Activated naive CD4-positive, alpha-beta T cell treated with anti-CD3 and anti-CD28 coated beads for 36 hours (primary cell): ENCODE results near the gene ADO. TPM values are rescaled to one million over a fixed set of nuclear protein-coding genes. Genes with fewer than 3 reads are reported as not detected.

Source experiments
- CTCF ChIA-PET: fragments of 350-600 bp; sonication (Branson Sonifier 250); formaldehyde crosslinking; loops from one replicate; lab custom pipeline; 2021; ENCODE audit warnings: antibody characterized with exemption; lab: Charles Lee
- DNase-seq: peaks from one replicate; pipeline ENCODE4 v3.0.0-alpha.2; 2020
- H3K27ac Mint-ChIP-seq: one replicate; pipeline ENCODE4 v1.8.0; 2021; ENCODE audit warnings: mild to moderate bottlenecking, mixed read lengths
- H3K27me3 Mint-ChIP-seq: one replicate; pipeline ENCODE4 v1.8.0; 2021; ENCODE audit warnings: low read depth, mixed read lengths
- H3K36me3 Mint-ChIP-seq: one replicate; pipeline ENCODE4 v1.8.0; 2021; ENCODE audit warnings: low read depth, mixed read lengths
- H3K4me1 Mint-ChIP-seq: one replicate; pipeline ENCODE4 v1.8.0; 2021; ENCODE audit warnings: low read depth, mixed read lengths
- H3K4me3 Mint-ChIP-seq: one replicate; pipeline ENCODE4 v1.8.0; 2021; ENCODE audit warnings: mild to moderate bottlenecking, moderate library complexity, mixed read lengths
- H3K9me3 Mint-ChIP-seq: one replicate; pipeline ENCODE4 v1.8.0; 2021; ENCODE audit warnings: mixed read lengths
- intact Hi-C: fragments of 100-400 bp; cut with micrococcal nuclease; formaldehyde crosslinking; loops from one replicate; pipeline ENCODE4 v1.15.1; 2023
- total RNA-seq, 2 experiments: library from RNA; stranded (reverse); gene quantifications; one replicate each; pipeline ENCODE4 v1.2.3, GENCODE V29; 2021

Gene ADO
- total RNA-seq, 2 experiments from 2014 or later = 24.9 to 26.2 TPM

GRCh38 chr10:62829622-62830021 is 25.1 kb downstream of the ADO start:
- CTCF ChIA-PET = interaction anchor here (3.1 kb wide), 1 partner anchor 219 kb away, joined by 10 read pairs; no protein-coding TSS in a partner anchor
- Mint-ChIP-seq H3K9me3 (no peaks in the 10 kb centered on the region), H3K4me3 (no peak overlapping the region), H3K27me3 (peaks cover 5% of the 10 kb centered on the region), H3K36me3 (no peaks in the 10 kb centered on the region), H3K27ac (no peak overlapping the region), H3K4me1 (no peaks in the 10 kb centered on the region)
- intact Hi-C loops = no loop called here
- DNase-seq = no peak

DNA sequence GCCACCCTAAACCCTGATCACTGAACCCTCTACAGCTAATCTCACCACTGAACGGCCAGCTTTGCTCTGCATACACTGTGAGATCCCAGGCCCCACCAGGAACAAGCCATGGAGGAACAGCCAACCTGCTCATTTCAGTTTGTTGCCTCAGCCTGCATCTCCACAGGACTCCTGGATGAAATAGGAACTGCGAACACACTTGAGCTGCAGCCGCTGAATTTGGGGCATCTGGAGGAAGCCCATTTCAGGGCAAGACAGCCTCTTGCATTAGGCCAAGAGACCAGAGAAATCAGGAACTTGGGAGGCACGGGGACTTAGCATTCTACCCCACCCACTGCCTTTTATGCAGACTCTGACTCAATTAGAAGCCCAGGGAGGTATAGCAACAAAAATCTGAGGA is 26.2 kb downstream of the ADO start:
- no peaks in the 10 kb centered on the region for H3K4me1 Mint-ChIP-seq
- H3K27me3 Mint-ChIP-seq = peaks cover 5% of the 10 kb centered on the region
- H3K9me3 Mint-ChIP-seq = no peaks in the 10 kb centered on the region
- DNase-seq = no peak
- CTCF ChIA-PET = interaction anchor here (0.6 to 3.1 kb wide), 4 partner anchors 14 to 302 kb away, joined by 3 to 10 read pairs (median 4); partner anchors contain the start of gene EGR2
- no peak overlapping the region for H3K27ac Mint-ChIP-seq
- H3K36me3 Mint-ChIP-seq = no peaks in the 10 kb centered on the region
- H3K4me3 Mint-ChIP-seq = no peak overlapping the region
- intact Hi-C loops = no loop called here

DNA sequence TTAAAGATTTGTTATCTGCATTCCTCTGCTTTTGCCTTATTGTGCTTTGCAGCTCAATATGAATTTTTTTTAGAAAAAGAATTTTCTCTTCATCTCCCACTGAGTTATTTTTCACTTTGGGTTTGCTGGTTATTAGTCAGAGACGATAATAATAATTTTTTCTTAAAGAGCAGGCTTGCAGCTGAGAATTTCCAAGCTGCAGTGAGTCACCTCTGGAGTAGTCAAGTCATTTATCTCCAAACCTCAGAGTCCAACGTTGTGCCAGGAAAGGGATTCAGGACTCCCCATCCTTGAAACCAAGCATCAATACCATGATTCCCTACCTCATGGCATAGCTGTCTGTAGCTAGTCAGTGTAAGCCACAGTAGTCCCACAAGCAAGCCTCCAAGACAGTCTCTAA is 26.8 kb downstream of the ADO start:
- H3K36me3 Mint-ChIP-seq = no peaks in the 10 kb centered on the region
- no peak overlapping the region for H3K4me3 Mint-ChIP-seq
- intact Hi-C loops = no loop called here
- no peaks in the 10 kb centered on the region for H3K9me3 Mint-ChIP-seq
- CTCF ChIA-PET = interaction anchor here (0.9 to 3.1 kb wide), 3 partner anchors 15 to 220 kb away, joined by 4 to 10 read pairs (median 4); partner anchors contain the start of gene EGR2
- H3K27me3 Mint-ChIP-seq = peaks cover 5% of the 10 kb centered on the region
- no peak for DNase-seq
- no peaks in the 10 kb centered on the region for H3K4me1 Mint-ChIP-seq
- no peak overlapping the region for H3K27ac Mint-ChIP-seq

DNA sequence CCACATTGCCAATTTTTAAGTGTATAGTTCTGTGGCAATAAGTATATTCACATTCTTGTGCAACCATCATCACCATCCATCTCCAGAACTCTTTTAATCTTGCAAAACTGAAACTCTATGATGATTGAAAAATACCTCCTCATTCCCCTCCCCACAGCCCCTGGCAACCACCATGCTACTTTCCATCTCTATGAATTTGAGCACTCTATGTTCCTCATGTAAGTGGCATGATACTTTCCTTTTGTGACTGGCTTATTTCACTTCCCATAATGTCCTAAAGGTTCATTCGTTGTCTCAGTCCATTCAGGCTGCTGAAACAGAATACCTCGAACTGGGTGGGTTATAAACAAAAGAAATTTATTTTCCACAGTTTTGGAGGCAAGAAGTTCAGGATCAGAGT is 35.1 kb downstream of the ADO start:
- no peak overlapping the region for H3K27ac Mint-ChIP-seq
- no peaks in the 10 kb centered on the region for H3K9me3 Mint-ChIP-seq
- peaks cover 10% of the 10 kb centered on the region for H3K4me1 Mint-ChIP-seq
- CTCF ChIA-PET = interaction anchor here (0.8 kb wide), 1 partner anchor 246 kb away, joined by 3 read pairs; no protein-coding TSS in a partner anchor
- H3K4me3 Mint-ChIP-seq = no peak overlapping the region
- H3K36me3 Mint-ChIP-seq = no peaks in the 10 kb centered on the region
- intact Hi-C loops = no loop called here
- no peak for DNase-seq
- H3K27me3 Mint-ChIP-seq = peaks cover 5% of the 10 kb centered on the region

DNA sequence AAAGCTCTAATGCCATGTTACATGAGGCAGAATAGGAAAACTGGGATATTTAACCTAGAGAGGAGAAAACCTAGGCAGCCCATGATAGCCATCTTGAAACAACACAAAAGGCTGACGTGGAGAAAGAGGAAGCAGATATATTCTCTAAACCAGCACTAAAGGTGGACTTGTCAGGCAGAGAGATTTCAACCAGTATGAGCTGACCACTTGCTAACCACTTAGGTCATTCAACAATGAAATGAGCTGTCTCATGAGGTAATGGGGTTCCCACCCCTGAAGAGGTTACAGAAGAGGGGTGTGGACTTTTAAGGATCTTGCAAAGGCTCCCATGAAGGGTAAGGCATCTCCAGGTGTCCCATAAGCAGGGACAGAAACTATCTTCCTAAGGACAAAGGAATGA is 38.5 kb downstream of the ADO start:
- peaks cover 5% of the 10 kb centered on the region for H3K27me3 Mint-ChIP-seq
- no peak overlapping the region for H3K27ac Mint-ChIP-seq
- CTCF ChIA-PET = no interaction called here
- no peak for DNase-seq
- H3K4me1 Mint-ChIP-seq = peaks cover 16% of the 10 kb centered on the region
- intact Hi-C loops = no loop called here
- H3K4me3 Mint-ChIP-seq = no peak overlapping the region
- H3K36me3 Mint-ChIP-seq = no peaks in the 10 kb centered on the region
- H3K9me3 Mint-ChIP-seq = peaks cover 13% of the 10 kb centered on the region

- H3K4me3 Mint-ChIP-seq = no peak overlapping the region
Measured at GRCh38 chr10:62843600-62843999, 39.1 kb downstream of the ADO start.

DNA sequence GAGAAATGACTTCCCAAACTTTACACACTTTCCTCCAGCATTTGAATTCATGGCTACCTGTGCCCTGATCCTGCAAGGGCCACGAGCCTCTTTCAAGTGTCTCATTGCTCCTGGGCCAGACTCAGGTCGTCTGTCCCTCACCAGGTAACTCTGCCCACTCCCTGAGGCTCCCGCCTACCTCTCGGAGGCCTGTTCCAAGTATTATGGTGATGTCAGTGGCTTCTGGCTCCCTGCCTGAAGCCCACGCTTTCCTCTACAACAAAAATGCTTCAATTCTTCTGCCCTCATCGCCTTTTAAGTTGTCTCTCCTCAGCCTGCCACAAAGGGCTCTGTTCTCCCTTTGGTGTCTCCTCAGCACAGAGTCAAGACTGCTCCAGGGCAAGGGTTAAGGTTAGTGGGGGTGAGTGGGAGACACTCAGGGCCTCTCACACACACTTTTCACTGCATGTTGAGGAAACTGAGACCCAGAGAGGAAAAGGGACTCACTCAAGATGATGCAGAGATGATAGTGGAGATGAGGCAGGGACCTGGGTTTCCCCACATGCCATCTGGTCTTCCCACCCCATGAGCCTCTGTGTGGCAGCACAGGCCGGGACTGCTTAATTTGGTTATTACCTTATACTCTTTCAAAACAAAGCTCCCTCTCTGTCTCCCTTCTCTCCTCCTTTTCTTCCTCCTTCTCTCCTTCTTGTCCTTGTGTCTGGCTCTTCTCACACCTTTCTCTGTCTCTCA is 39.9 kb downstream of the ADO start:
- CTCF ChIA-PET = interaction anchor here (1.2 kb wide), 1 partner anchor 27 kb away, joined by 3 read pairs; no protein-coding TSS in a partner anchor
- DNase-seq = peak; percentile 42
- peaks cover 16% of the 10 kb centered on the region for H3K4me1 Mint-ChIP-seq
- H3K36me3 Mint-ChIP-seq = no peaks in the 10 kb centered on the region
- H3K27me3 Mint-ChIP-seq = peaks cover 5% of the 10 kb centered on the region
- H3K27ac Mint-ChIP-seq = no peak overlapping the region
- H3K4me3 Mint-ChIP-seq = no peak overlapping the region
- intact Hi-C loops = loop anchor here (1.0 kb wide), 1 partner anchor 8 kb away; no protein-coding TSS in a partner anchor
- H3K9me3 Mint-ChIP-seq = peaks cover 18% of the 10 kb centered on the region

More at GRCh38 chr10:62843600-62843999, 39.1 kb downstream of the ADO start:
- no peak for DNase-seq
- CTCF ChIA-PET = no interaction called here
- intact Hi-C loops = no loop called here
- no peaks in the 10 kb centered on the region for H3K36me3 Mint-ChIP-seq
- peaks cover 17% of the 10 kb centered on the region for H3K9me3 Mint-ChIP-seq
- peaks cover 16% of the 10 kb centered on the region for H3K4me1 Mint-ChIP-seq
- peaks cover 5% of the 10 kb centered on the region for H3K27me3 Mint-ChIP-seq
- no peak overlapping the region for H3K27ac Mint-ChIP-seq

- intact Hi-C loops = no loop called here
- Mint-ChIP-seq H3K4me3 (no peak overlapping the region), H3K27me3 (peaks cover 8% of the 10 kb centered on the region), H3K27ac (no peak overlapping the region), H3K4me1 (peaks cover 15% of the 10 kb centered on the region), H3K9me3 (peaks cover 18% of the 10 kb centered on the region), H3K36me3 (no peaks in the 10 kb centered on the region)
- DNase-seq = no peak
- CTCF ChIA-PET = no interaction called here
Measured at GRCh38 chr10:62847433-62847832, 42.9 kb downstream of the ADO start.

DNA sequence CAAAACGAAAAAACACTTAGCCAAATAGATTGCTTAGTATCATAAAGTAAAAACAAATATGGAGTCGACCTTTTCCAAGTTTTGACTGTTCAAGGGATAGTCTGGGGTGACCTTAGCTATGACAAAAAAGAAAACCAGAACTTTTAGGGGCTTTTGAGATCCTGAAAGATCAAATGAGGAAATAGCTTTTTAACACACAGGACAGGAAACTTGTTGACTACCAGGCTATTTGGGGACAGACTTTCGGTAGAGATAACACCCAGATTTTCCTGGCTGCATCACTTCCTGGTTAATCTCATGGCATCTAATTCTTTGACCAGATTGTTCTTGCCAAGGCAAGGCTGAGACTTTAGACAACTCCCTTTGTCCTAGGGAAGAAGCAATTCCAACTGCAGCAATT is 46.1 kb downstream of the ADO start:
- CTCF ChIA-PET = interaction anchor here (0.6 to 1.6 kb wide), 2 partner anchors 240 to 280 kb away, joined by 3 read pairs; no protein-coding TSS in a partner anchor
- H3K27me3 Mint-ChIP-seq = peaks cover 10% of the 10 kb centered on the region
- H3K9me3 Mint-ChIP-seq = peaks cover 18% of the 10 kb centered on the region
- H3K36me3 Mint-ChIP-seq = no peaks in the 10 kb centered on the region
- no peak for DNase-seq
- H3K4me3 Mint-ChIP-seq = no peak overlapping the region
- no peak overlapping the region for H3K27ac Mint-ChIP-seq
- intact Hi-C loops = loop anchor here (5.0 kb wide), 2 partner anchors 132 to 307 kb away; no protein-coding TSS in a partner anchor
- peaks cover 23% of the 10 kb centered on the region for H3K4me1 Mint-ChIP-seq

GRCh38 chr10:62851442-62851841 is 46.9 kb downstream of the ADO start:
- Mint-ChIP-seq H3K4me1 (peaks cover 29% of the 10 kb centered on the region), H3K27ac (no peak overlapping the region), H3K9me3 (peaks cover 17% of the 10 kb centered on the region), H3K36me3 (no peaks in the 10 kb centered on the region), H3K27me3 (peaks cover 10% of the 10 kb centered on the region), H3K4me3 (no peak overlapping the region)
- CTCF ChIA-PET = interaction anchor here (0.6 kb wide), 2 partner anchors 16 to 1012 kb away, joined by 3 to 5 read pairs; no protein-coding TSS in a partner anchor
- peak; percentile 39 for DNase-seq
- intact Hi-C loops = loop anchor here (5.0 kb wide), 2 partner anchors 131 to 306 kb away; no protein-coding TSS in a partner anchor

- H3K27me3 Mint-ChIP-seq = peaks cover 10% of the 10 kb centered on the region
- H3K36me3 Mint-ChIP-seq = no peaks in the 10 kb centered on the region
- peak; percentile 16 for DNase-seq
- CTCF ChIA-PET = interaction anchor here (1.4 kb wide), 1 partner anchor 305 kb away, joined by 3 read pairs; no protein-coding TSS in a partner anchor
- peaks cover 6% of the 10 kb centered on the region for H3K9me3 Mint-ChIP-seq
- intact Hi-C loops = loop anchor here (1.0 to 5.0 kb wide), 4 partner anchors 9 to 304 kb away; no protein-coding TSS in a partner anchor
- H3K4me1 Mint-ChIP-seq = peaks cover 36% of the 10 kb centered on the region
- no peak overlapping the region for H3K4me3 Mint-ChIP-seq
- no peak overlapping the region for H3K27ac Mint-ChIP-seq
Measured at GRCh38 chr10:62852961-62853702, 48.6 kb downstream of the ADO start.

GRCh38 chr10:62853710-62854109 is 49.2 kb downstream of the ADO start:
- DNase-seq = peak; percentile 55
- Mint-ChIP-seq H3K4me1 (peaks cover 36% of the 10 kb centered on the region), H3K36me3 (no peaks in the 10 kb centered on the region), H3K9me3 (peaks cover under 1% of the 10 kb centered on the region), H3K27me3 (peaks cover 10% of the 10 kb centered on the region), H3K4me3 (no peak overlapping the region), H3K27ac (no peak overlapping the region)
- CTCF ChIA-PET = interaction anchor here (0.6 to 1.4 kb wide), 3 partner anchors 230 to 304 kb away, joined by 3 read pairs; no protein-coding TSS in a partner anchor
- intact Hi-C loops = loop anchor here (2.0 to 5.0 kb wide), 3 partner anchors 129 to 304 kb away; no protein-coding TSS in a partner anchor
